Thymus (tissue), 11 donors: Measurements from ENCODE around the gene TXLNG. TPM values are rescaled to one million over a fixed set of nuclear protein-coding genes. Genes with fewer than 3 reads are reported as not detected.
A peak's percentile ranks its signal among the peaks of the same experiment; 100 is the strongest.

ENCODE experiments used
- DNase-seq, 9 donors: peaks; one replicate each; pipeline ENCODE4 v3.0.0-alpha.2; 2013; ENCODE audit warnings: low spot score in 9 of 9, low read depth in 6 of 9, missing footprints in 1 of 9
- H3K27ac ChIP-seq, 2 donors: one replicate each; pipeline ENCODE4 v1.5.1; 2013; ENCODE audit warnings: control low read depth in 1 of 2, low read depth in 1 of 2, low read length in 1 of 2, mild to moderate bottlenecking in 1 of 2, moderate library complexity in 1 of 2
- H3K27me3 ChIP-seq, 2 donors: one replicate each; pipeline ENCODE4 v1.5.1; 2013; ENCODE audit warnings: low read length in 1 of 2; ENCODE audit not compliant: control insufficient read depth in 2 of 2, insufficient read depth in 1 of 2
- H3K36me3 ChIP-seq, 2 donors: one replicate each; pipeline ENCODE4 v1.5.1; 2013; ENCODE audit warnings: low read length in 1 of 2, mild to moderate bottlenecking in 1 of 2, moderate library complexity in 1 of 2; ENCODE audit not compliant: control insufficient read depth in 2 of 2, insufficient read depth in 2 of 2
- H3K4me1 ChIP-seq, 2 donors: one replicate each; pipeline ENCODE4 v1.5.1; 2013; ENCODE audit warnings: low read length in 2 of 2; ENCODE audit not compliant: control insufficient read depth in 2 of 2, insufficient read depth in 2 of 2
- H3K4me3 ChIP-seq, 2 donors: one replicate each; pipeline ENCODE4 v1.5.1; 2013; ENCODE audit warnings: low read length in 2 of 2, control low read depth in 1 of 2, mild to moderate bottlenecking in 1 of 2
- H3K9me3 ChIP-seq, 2 donors: one replicate each; pipeline ENCODE4 v1.5.1; 2013; ENCODE audit warnings: low read length in 1 of 2, mild to moderate bottlenecking in 1 of 2; ENCODE audit not compliant: control insufficient read depth in 2 of 2, insufficient read depth in 1 of 2
- WGBS: extraction: QIAGEN DNeasy Blood & Tissue Kit; methylation state at CpG from one replicate; pipeline ENCODE4 v1.1.7; 2013; 5-methylcytosine and 5-hydroxymethylcytosine counted together
- polyA plus RNA-seq: library from polyadenylated mRNA; stranded (reverse); fragments of 200-250 nt; gene quantifications from one replicate; pipeline ENCODE4 v1.2.3, GENCODE V29; 2013
- total RNA-seq: library from RNA; stranded (reverse); fragments of 120-200 nt; gene quantifications from one replicate; pipeline ENCODE4 v1.2.4, GENCODE V29; 2013
- donor health status: healthy.

TXLNG gene
- total and polyA plus RNA-seq, 2 donors = 10.7 to 12.6 TPM

DNA sequence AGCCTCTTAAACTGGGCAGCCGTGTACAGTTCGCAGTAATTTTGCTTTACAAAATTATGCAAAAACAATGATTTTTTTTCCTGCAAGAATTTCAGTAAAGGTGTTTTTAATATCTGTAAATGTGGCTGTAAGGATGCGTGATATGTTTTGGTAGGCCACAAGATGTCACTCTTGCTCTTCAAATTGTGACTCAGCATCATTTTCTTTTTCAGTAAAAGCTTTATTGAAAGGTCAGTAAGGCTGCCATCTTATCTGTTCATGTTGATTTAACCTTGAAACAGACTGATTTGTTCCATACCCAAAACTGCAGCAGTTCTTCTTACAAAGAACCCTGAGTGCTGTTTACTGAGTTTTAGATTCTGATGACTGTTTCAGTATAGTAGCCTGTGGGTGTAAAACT is 39.9 kb downstream of the TXLNG start:
- Histone ChIP-seq H3K9me3 (no peaks in the 10 kb centered on the region), H3K27me3 (no peaks in the 10 kb centered on the region), H3K36me3 (peaks cover 9 to 15% of the 10 kb centered on the region in 2 donors), H3K4me1 (no peaks in the 10 kb centered on the region), H3K4me3 (no peak overlapping the region), H3K27ac (no peak overlapping the region)
- WGBS = 85% methylated on average over 3 of the region's 3 CpGs
- peak in 3 of 9 donors; percentile 18 to 47 (median 39) for DNase-seq

DNA sequence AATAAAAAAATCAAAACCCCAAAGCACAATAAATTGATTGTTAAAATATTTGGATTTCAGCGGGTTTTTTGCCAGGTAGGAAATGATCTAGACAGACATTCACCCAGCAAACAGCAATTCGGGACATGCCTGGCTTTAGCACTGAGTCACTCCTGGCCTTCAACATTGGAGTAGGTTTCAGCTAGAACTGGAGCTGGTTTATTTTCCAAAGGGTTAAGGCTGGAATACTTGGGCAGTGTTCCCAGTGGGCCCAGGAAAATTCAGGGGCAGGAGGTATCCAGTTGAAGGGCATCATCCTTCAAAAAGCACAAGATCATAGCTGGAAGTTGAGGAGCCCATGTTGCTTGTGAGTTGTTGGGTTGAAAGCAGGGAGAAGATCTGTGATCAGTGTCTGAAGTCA is 41.0 kb downstream of the TXLNG start:
- Histone ChIP-seq H3K9me3 (no peaks in the 10 kb centered on the region), H3K36me3 (peaks cover 9 to 15% of the 10 kb centered on the region in 2 donors), H3K27me3 (no peaks in the 10 kb centered on the region), H3K4me3 (no peak overlapping the region), H3K4me1 (peaks cover 3 to 4% of the 10 kb centered on the region in 2 donors), H3K27ac (no peak overlapping the region)
- 96% methylated on average over 2 of the region's 2 CpGs for WGBS
- no peak for DNase-seq

DNA sequence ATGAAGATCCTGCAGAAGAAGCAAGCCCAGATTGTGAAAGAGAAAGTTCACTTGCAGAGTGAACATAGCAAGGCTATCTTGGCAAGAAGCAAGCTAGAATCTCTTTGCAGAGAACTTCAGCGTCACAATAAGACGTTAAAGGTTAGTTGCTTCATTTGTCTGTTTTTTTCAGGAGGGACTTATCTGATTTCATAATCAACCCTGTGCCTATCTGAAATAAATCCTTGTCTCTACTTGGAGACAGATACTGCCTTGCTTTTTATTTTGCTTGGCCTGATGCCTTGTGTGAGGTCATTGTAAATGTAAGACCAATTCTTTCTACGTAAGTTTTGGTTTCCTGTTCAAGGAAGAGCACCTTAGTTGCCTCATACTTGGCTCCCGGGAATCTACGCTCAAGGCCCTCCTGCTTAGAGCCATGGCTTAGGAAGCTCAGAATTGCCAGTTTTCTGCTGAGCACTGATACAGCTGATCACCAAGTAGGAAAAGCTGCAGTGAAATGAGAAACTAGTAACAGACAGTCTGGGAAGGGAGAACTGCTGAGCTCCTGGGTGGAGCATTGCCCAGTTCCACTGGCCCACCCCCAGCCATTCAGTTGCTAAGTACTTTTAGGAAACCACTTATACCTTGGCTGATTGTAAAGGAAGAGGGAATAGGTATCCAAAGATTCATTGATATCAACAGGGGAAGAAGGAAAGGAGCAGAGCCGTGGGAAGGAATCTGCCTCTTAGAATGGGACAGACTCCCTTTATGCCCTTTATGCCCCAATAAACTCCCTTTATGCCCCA is 42.0 kb downstream of the TXLNG start:
- Histone ChIP-seq H3K36me3 (peaks cover 3 to 11% of the 10 kb centered on the region in 2 donors), H3K27ac (no peak overlapping the region), H3K4me1 (peaks cover 3 to 6% of the 10 kb centered on the region in 2 donors), H3K27me3 (no peaks in the 10 kb centered on the region), H3K9me3 (no peaks in the 10 kb centered on the region), H3K4me3 (no peak overlapping the region)
- WGBS = 95% methylated on average over 6 of the region's 6 CpGs
- DNase-seq = no peak

DNA sequence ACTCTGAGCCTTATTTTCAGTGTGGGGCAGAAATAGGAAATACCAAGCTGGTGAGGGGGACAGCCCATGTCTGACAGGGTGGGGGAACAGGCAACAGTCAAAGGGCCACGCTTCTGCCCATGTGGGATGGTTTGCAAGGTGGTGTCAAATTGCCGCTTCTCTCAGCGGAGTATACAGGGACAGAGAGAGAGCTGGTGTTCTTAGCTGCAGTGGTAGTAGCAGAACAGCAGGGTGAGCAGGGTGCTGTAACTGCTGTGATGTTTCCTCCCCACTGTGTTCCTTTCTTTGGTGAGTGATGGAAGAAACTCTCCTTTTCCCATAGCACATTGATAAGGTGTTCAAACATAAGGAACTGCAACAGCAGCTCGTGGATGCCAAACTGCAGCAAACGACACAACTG is 46.0 kb downstream of the TXLNG start:
- H3K36me3 ChIP-seq = peaks cover 3 to 9% of the 10 kb centered on the region in 2 donors
- H3K27me3 ChIP-seq = no peaks in the 10 kb centered on the region
- WGBS = 65% methylated on average over 5 of the region's 5 CpGs

DNA sequence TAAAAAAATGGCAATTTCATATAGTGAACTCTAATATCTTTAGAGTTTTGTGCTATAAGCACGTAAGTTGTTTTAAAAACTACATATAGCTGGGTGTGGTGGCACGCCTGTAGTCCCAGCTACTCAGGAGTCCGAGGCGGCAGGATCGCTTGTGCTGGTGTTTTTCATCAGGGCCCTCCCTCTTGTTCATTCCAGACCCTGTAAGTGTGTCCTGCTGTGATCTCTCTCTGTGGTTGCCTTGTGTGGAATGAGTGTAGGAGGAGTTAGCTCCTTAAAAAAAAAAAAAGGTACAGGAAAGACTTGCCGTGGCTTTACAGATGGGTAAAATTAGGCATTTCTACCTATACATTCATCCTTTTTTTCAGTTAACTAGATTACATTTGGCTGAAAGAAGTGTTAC is 48.5 kb downstream of the TXLNG start:
- no peaks in the 10 kb centered on the region for H3K9me3 ChIP-seq

More for the DNA sequence above, 46.0 kb downstream of the TXLNG start:
- no peak overlapping the region for H3K4me3 ChIP-seq
- H3K9me3 ChIP-seq = no peaks in the 10 kb centered on the region
- H3K27ac ChIP-seq = peak overlapping the region in 1 of 2 donors; percentile 71
- peak in 3 of 9 donors; percentile 5 to 28 (median 13) for DNase-seq
- H3K4me1 ChIP-seq = peaks cover 3 to 6% of the 10 kb centered on the region in 2 donors

DNA sequence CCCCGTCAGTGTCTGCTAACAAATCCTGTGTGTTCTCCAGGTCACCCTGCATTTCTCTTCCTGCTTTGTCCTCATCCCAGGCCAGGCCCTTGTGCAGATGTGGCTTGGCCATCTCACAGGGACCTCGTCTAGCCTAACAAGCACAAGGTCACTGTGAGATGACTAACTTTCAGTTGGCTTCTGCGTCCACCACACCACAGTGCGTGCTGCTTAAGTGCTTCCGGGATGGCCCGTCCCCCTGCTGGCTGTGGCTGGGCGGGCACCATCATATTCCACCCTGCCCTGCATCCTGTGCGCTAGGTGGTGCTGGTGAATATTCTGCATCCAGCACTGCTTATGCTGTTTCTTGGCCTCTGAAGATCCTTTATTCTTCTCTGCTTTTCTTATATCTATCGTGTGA is 50.1 kb downstream of the TXLNG start:
- H3K27me3 ChIP-seq = no peaks in the 10 kb centered on the region
- 87% methylated on average over 9 of the region's 9 CpGs for WGBS
- H3K9me3 ChIP-seq = no peaks in the 10 kb centered on the region
- peaks cover 7 to 8% of the 10 kb centered on the region in 2 donors for H3K36me3 ChIP-seq
- H3K27ac ChIP-seq = no peak overlapping the region
- H3K4me1 ChIP-seq = peaks cover 3 to 21% of the 10 kb centered on the region in 2 donors
- no peak for DNase-seq
- no peak overlapping the region for H3K4me3 ChIP-seq

More for the DNA sequence above, 48.5 kb downstream of the TXLNG start:
- Histone ChIP-seq H3K27me3 (no peaks in the 10 kb centered on the region), H3K4me3 (no peak overlapping the region), H3K4me1 (peaks cover 3 to 18% of the 10 kb centered on the region in 2 donors), H3K36me3 (peaks cover 6 to 8% of the 10 kb centered on the region in 2 donors), H3K27ac (no peak overlapping the region)
- no peak for DNase-seq
- 96% methylated on average over 6 of the region's 6 CpGs for WGBS

DNA sequence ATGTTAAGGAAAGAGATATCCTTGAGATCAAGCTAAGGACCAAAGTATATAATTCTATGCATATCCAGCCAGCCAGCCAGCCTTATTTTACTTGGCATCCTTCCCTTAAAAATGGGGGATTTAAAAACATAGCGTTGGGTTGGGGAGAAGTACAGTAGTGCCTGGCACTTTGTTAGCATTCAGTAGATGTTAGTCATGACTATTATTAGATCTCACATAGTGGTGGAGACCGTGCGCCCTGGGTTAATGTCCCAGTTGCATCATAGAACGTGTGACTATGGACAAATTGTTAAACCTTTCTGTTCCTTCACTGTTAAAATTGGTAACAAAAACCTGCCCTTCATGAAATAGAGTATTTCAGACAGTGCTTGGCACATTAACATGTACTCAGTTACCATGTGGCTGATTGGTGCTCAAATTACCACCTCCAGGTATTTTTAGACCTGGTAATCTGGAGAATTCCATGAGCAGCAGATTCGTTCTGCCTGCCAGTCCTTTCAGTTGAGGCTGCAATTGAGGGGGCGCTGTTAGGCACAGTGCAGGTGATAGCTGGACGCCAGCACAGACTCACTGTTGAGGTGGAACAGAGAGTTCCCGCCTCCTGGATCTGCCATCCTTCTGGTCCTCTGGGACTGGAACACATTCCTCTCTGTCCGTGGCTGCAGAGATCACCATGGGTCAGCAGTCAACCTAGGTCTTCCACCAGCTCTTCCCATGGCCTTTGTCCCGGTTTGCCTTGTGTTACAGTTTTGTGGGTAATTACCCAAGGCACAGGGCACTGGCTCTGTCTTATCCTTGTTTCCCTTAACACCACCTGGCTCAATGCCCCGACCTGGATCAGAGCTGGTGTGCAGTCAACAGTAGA is 52.2 kb downstream of the TXLNG start:
- Histone ChIP-seq H3K4me3 (no peak overlapping the region), H3K27ac (peak overlapping the region; percentile 18 to 78), H3K27me3 (no peaks in the 10 kb centered on the region), H3K9me3 (no peaks in the 10 kb centered on the region), H3K4me1 (peaks cover 0 to 15% of the 10 kb centered on the region in 2 donors), H3K36me3 (peaks cover 10 to 25% of the 10 kb centered on the region in 2 donors)
- 94% methylated on average over 11 of the region's 11 CpGs for WGBS
- no peak for DNase-seq

DNA sequence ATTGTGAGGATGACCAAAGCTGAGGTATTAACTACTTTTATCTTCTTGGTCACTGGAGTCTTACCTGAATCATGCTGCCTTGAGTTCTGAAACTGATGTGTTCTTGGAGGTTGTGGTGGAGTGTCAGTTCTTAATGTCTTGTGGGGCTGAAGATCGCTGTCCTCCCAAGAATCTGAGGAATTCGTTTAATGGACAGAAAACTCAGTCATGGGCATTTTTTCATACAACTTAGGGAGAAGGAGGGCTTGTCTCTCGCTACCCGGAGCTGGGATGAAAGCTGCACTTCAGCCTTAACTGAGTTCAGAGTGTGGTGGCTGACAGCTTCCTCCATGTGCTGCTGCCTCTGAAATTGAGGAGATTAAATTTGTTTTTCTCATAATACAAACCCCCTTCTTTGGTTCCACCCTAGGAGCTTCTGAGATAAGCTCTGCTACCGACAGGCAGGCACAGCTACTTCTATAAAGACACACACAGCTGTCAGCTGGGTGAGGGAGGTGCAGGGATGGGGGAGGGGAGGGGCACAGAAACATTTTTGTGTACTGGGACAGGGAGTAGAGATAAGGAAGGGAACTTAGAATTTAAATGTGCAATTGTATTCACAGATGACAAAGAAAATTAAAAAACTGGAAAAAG is 53.1 kb downstream of the TXLNG start:
- no peaks in the 10 kb centered on the region for H3K27me3 ChIP-seq
- H3K4me1 ChIP-seq = peaks cover 0 to 15% of the 10 kb centered on the region in 2 donors
- H3K27ac ChIP-seq = peak overlapping the region in 1 of 2 donors; percentile 78
- 72% methylated on average over 5 of the region's 5 CpGs for WGBS
- H3K36me3 ChIP-seq = peaks cover 10 to 30% of the 10 kb centered on the region in 2 donors
- H3K4me3 ChIP-seq = no peak overlapping the region
- DNase-seq = peak in 4 of 9 donors; percentile 11 to 52 (median 35)
- H3K9me3 ChIP-seq = no peaks in the 10 kb centered on the region
